SK-N-SH (cell line): Measurements from ENCODE around the gene STRA8. TPM values are rescaled to one million over a fixed set of nuclear protein-coding genes. Genes with fewer than 3 reads are reported as not detected.

Experiments
- CTCF ChIA-PET: fragments of 300-600, 350-600 bp; formaldehyde crosslinking; extraction: SDS; loops from one replicate; lab custom pipeline; 2021; lab: Yijun Ruan, JAX
- POLR2A ChIA-PET: fragments of 350-600 bp; sonication (Branson Sonifier 250); formaldehyde crosslinking; extraction: SDS; loops from one replicate; lab custom pipeline; 2020; ENCODE audit warnings: antibody characterized with exemption, inconsistent platforms; lab: Yijun Ruan, JAX
- DNase-seq: peaks from one replicate; pipeline ENCODE4 v3.0.0; 2012
- H2AFZ ChIP-seq: fragments of 200-600 bp; sonication (generic); 2 replicates; pipeline ENCODE4 v1.8.1; 2016; ENCODE audit warnings: antibody characterized with exemption, mild to moderate bottlenecking, low read depth
- H3F3A ChIP-seq: fragments of 200-600 bp; sonication (generic); replicated peaks from 2 replicates; pipeline ENCODE3; 2016; ENCODE audit warnings: antibody characterized with exemption, mild to moderate bottlenecking; ENCODE audit not compliant: insufficient read depth
- H3K27ac ChIP-seq, 2 experiments: fragments of 200-500 bp in 1 of 2; fragments of 200-600 bp in 1 of 2; sonication (Bioruptor generic) in 1 of 2; sonication (generic), shearing (Covaris generic) in 1 of 2; 2 replicates each; pipeline versions ENCODE4 v1.5.1 to v1.6.1; 2014 to 2016; ENCODE audit warnings: low read depth in 2 of 2, inconsistent platforms in 1 of 2, low read length in 1 of 2, mild to moderate bottlenecking in 1 of 2, mixed read lengths in 1 of 2
- H3K27me3 ChIP-seq: fragments of 200-600 bp; sonication (generic), shearing (Covaris generic); 2 replicates; pipeline ENCODE4 v1.6.1; 2016; ENCODE audit warnings: mixed run types; ENCODE audit not compliant: insufficient read depth
- H3K36me3 ChIP-seq, 2 experiments: fragments of 200-500 bp in 1 of 2; fragments of 200-600 bp in 1 of 2; sonication (Bioruptor generic) in 1 of 2; sonication (generic) in 1 of 2; replicated peaks in 1 of 2; 2 replicates each; pipeline versions ENCODE3 to v1.5.1; 2014 to 2016; ENCODE audit warnings: low read length in 1 of 2, mild to moderate bottlenecking in 1 of 2; ENCODE audit not compliant: insufficient read depth in 2 of 2, control insufficient read depth in 1 of 2
- H3K4me1 ChIP-seq, 2 experiments: fragments of 200-500 bp in 1 of 2; fragments of 200-600 bp in 1 of 2; sonication (Bioruptor generic) in 1 of 2; sonication (generic), shearing (Covaris generic) in 1 of 2; 2 replicates each; pipeline versions ENCODE4 v1.5.1 to v1.6.1; 2014 to 2016; ENCODE audit warnings: low read depth in 1 of 2, low read length in 1 of 2, mixed run types in 1 of 2; ENCODE audit not compliant: insufficient read depth in 2 of 2, control insufficient read depth in 1 of 2
- H3K4me2 ChIP-seq: fragments of 200-600 bp; sonication (generic), shearing (Covaris generic); 2 replicates; pipeline ENCODE4 v1.6.1; 2017; ENCODE audit warnings: mixed run types
- H3K4me3 ChIP-seq, 2 experiments: fragments of 200-500 bp in 1 of 2; fragments of 200-600 bp in 1 of 2; sonication (Bioruptor generic) in 1 of 2; sonication (generic), shearing (Covaris generic) in 1 of 2; 2 replicates each; pipeline versions ENCODE4 v1.5.1 to v1.8.1; 2014 to 2016; ENCODE audit warnings: low read depth in 2 of 2, inconsistent platforms in 1 of 2, low read length in 1 of 2, mild to moderate bottlenecking in 1 of 2, mixed read lengths in 1 of 2, moderate library complexity in 1 of 2
- H3K79me2 ChIP-seq: fragments of 200-600 bp; sonication (generic); 2 replicates; pipeline ENCODE4 v1.8.1; 2017; ENCODE audit warnings: mild to moderate bottlenecking; ENCODE audit not compliant: insufficient read depth
- H3K9ac ChIP-seq: fragments of 200-600 bp; sonication (generic); 2 replicates; pipeline ENCODE4 v1.6.1; 2017; ENCODE audit warnings: mixed run types
- H3K9me2 ChIP-seq: fragments of 200-600 bp; sonication (generic); 2 replicates; pipeline ENCODE4 v1.6.1; 2017; ENCODE audit warnings: mixed run types
- H3K9me3 ChIP-seq: fragments of 200-600 bp; sonication (generic); 2 replicates; pipeline ENCODE4 v1.6.1; 2017; ENCODE audit warnings: mixed run types, mild to moderate bottlenecking, moderate library complexity
- H4K20me1 ChIP-seq: fragments of 200-600 bp; sonication (generic); 2 replicates; pipeline ENCODE4 v1.6.1; 2017; ENCODE audit warnings: mild to moderate bottlenecking, mixed run types; ENCODE audit not compliant: insufficient read depth
- EZH2phosphoT487 ChIP-seq: fragments of 200-600 bp; sonication (generic); IDR thresholded peaks from 2 replicates; pipeline ENCODE4 v1.6.1; 2017; ENCODE audit warnings: low read depth, mixed run types, mild to moderate bottlenecking, antibody characterized with exemption, moderate library complexity, borderline replicate concordance
- FOSL2 ChIP-seq: IDR thresholded peaks from 2 replicates; pipeline ENCODE4 v1.4.0; 2012; ENCODE audit warnings: low read depth, mild to moderate bottlenecking, moderate library complexity, borderline replicate concordance
- JUND ChIP-seq: IDR thresholded peaks from 2 replicates; pipeline ENCODE4 v1.4.0; 2012
- MAX ChIP-seq: IDR thresholded peaks from 2 replicates; pipeline ENCODE4 v1.4.0; 2012; ENCODE audit warnings: low read depth
- MEF2A ChIP-seq: IDR thresholded peaks from 2 replicates; pipeline ENCODE4 v1.4.0; 2012; ENCODE audit warnings: low read depth, borderline replicate concordance
- NFIC ChIP-seq: IDR thresholded peaks from 2 replicates; pipeline ENCODE4 v1.4.0; 2012; ENCODE audit warnings: borderline replicate concordance
- NRF1 ChIP-seq: IDR thresholded peaks from 2 replicates; pipeline ENCODE4 v1.6.1; 2012; ENCODE audit warnings: low read depth, mild to moderate bottlenecking, low read length
- REST ChIP-seq: IDR thresholded peaks from 2 replicates; pipeline ENCODE4 v1.6.1; 2012; ENCODE audit warnings: mild to moderate bottlenecking, low read depth, low read length, moderate library complexity
- RFX5 ChIP-seq: IDR thresholded peaks from 2 replicates; pipeline ENCODE4 v1.6.1; 2012; ENCODE audit warnings: mild to moderate bottlenecking, improper control_type of control experiment, low read length
- RXRA ChIP-seq: IDR thresholded peaks from 2 replicates; pipeline ENCODE4 v1.4.0; 2012; ENCODE audit warnings: low read depth, mild to moderate bottlenecking, borderline replicate concordance
- SIN3A ChIP-seq: IDR thresholded peaks from 2 replicates; pipeline ENCODE4 v1.6.1; 2012; ENCODE audit warnings: low read depth, mild to moderate bottlenecking, low read length, moderate library complexity, borderline replicate concordance
- SMC3 ChIP-seq: IDR thresholded peaks from 2 replicates; pipeline ENCODE4 v1.6.1; 2012; ENCODE audit warnings: low read depth, low read length, improper control_type of control experiment
- TCF12 ChIP-seq: IDR thresholded peaks from 2 replicates; pipeline ENCODE4 v1.4.0; 2012
- USF2 ChIP-seq: fragments of 150-350 bp; IDR thresholded peaks from 2 replicates; pipeline ENCODE4 v1.6.1; 2017; ENCODE audit warnings: antibody characterized with exemption, low read length, low read depth, borderline replicate concordance
- WGBS: methylation state at CpG from one replicate; pipeline ENCODE4 v1.1.6; 2017; ENCODE audit warnings: low lambda C conversion rate; 5-methylcytosine and 5-hydroxymethylcytosine counted together
- polyA plus RNA-seq, 3 experiments: library from polyadenylated mRNA; depleted of rRNA; stranded (reverse); fragments of >200 nt; gene quantifications; 2 replicates each; pipeline ENCODE4 v1.2.3, GENCODE V29; 2012

STRA8 gene
- polyA plus RNA-seq, 1 of the 3 experiments (the other 2 are of a cell fraction): not detected

- TF ChIP-seq EZH2phosphoT487 (no peak), JUND (no peak), USF2 (no peak), FOSL2 (no peak), SMC3 (no peak), MAX (no peak), SIN3A (no peak)
- TF ChIP-seq, all 33 proteins: peak for 0
- DNase-seq: no peak
- peaks cover 0 to 26% of the 10 kb centered on the region in 2 experiments for H3K36me3 ChIP-seq
- H3K4me2 ChIP-seq: no peak overlapping the region
- no peaks in the 10 kb centered on the region for H3F3A ChIP-seq
- H3K79me2 ChIP-seq: no peaks in the 10 kb centered on the region
- CTCF ChIA-PET: interaction anchor here (1.3 kb wide), 1 partner anchor 10 kb away, joined by 3 read pairs; no protein-coding TSS in a partner anchor
- no peak overlapping the region for H3K9ac ChIP-seq
- H3K4me3 ChIP-seq: no peak overlapping the region
- H3K27me3 ChIP-seq: no peaks in the 10 kb centered on the region
- H2AFZ ChIP-seq: no peak overlapping the region
- H3K9me3 ChIP-seq: no peaks in the 10 kb centered on the region
- H3K4me1 ChIP-seq: peaks cover 0 to 6% of the 10 kb centered on the region in 2 experiments; a peak in 2 of 4 replicates
- no peak overlapping the region for H3K27ac ChIP-seq
- H4K20me1 ChIP-seq: no peaks in the 10 kb centered on the region
- no peaks in the 10 kb centered on the region for H3K9me2 ChIP-seq
- WGBS: 87% methylated on average over 10 of the region's 12 CpGs
- POLR2A ChIA-PET: no interaction called here
Measured at GRCh38 chr7:135194494-135195095, 39.0 kb upstream of the STRA8 start.

GRCh38 chr7:135195156-135195555 lies 38.5 kb upstream of the STRA8 start:
- no peak for DNase-seq
- CTCF ChIA-PET: no interaction called here
- TF ChIP-seq RXRA (no peak), MEF2A (no peak), REST (no peak), SIN3A (no peak), TCF12 (no peak), NRF1 (no peak), NFIC (no peak), RFX5 (no peak), FOSL2 (no peak)

More at GRCh38 chr7:135195156-135195555, 38.5 kb upstream of the STRA8 start:
- no peaks in the 10 kb centered on the region for H3K9me3 ChIP-seq
- no peaks in the 10 kb centered on the region for H3K27me3 ChIP-seq
- H3K9ac ChIP-seq: no peak overlapping the region
- 85% methylated on average over 4 of the region's 4 CpGs for WGBS
- peaks cover 0 to under 1% of the 10 kb centered on the region in 2 experiments; a peak in 1 of 4 replicates for H3K4me1 ChIP-seq
- no peak overlapping the region for H2AFZ ChIP-seq
- H3K4me3 ChIP-seq: no peak overlapping the region
- H3F3A ChIP-seq: no peaks in the 10 kb centered on the region
- H4K20me1 ChIP-seq: no peaks in the 10 kb centered on the region
- H3K9me2 ChIP-seq: no peaks in the 10 kb centered on the region
- no peaks in the 10 kb centered on the region for H3K79me2 ChIP-seq
- POLR2A ChIA-PET: no interaction called here
- H3K36me3 ChIP-seq: peaks cover 0 to 31% of the 10 kb centered on the region in 2 experiments
- H3K4me2 ChIP-seq: no peak overlapping the region
- no peak overlapping the region for H3K27ac ChIP-seq
